ENCODE measurements around the gene KRT1.
"Not testable (repeated sequence)": the region's sequence is repeated elsewhere in the genome, so short reads cannot be mapped to it uniquely, and the experiment has no call there.

Gene KRT1

DNA sequence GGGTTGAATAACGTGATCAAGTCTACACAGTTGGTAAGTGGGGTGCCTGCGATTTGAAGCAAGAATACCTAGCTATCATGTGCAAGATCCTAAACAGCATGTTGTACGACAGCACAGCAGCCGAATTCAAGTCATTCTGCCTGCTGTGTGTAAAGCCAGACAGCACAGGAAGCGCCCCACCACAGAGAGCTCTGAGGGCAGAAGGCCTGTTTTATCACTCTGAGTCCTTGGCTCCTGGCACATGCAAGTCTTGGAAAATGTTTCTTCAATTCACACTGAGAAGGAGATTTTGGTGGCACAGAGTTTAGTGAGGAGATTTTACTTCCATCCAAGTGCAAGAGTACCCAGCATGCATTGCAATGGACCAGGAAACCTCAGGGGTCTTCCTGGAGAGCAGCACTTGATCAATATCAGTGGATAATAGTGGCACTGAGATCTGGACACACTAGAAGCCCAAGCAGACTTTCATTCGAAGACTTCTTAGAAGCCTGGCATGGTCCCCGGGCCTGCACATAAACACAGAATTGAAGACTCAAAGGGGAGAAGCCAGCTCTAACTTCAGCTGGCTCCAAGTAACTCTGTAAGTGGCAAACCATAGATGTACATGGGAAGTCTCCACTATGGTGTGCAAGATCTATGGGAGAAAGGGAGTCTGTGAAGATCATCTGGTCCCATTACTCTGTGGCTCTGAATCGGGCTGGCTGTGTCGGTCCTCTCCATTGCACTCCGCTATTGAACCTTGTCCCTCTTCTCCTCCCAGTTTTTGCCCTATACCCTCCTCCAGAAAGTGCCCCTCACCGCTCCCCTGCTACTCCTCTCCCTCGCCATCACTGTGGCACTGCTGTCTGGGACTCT is 1.5 kb upstream of the KRT1 start:
- DNase-seq = peak; percentile 7

DNA sequence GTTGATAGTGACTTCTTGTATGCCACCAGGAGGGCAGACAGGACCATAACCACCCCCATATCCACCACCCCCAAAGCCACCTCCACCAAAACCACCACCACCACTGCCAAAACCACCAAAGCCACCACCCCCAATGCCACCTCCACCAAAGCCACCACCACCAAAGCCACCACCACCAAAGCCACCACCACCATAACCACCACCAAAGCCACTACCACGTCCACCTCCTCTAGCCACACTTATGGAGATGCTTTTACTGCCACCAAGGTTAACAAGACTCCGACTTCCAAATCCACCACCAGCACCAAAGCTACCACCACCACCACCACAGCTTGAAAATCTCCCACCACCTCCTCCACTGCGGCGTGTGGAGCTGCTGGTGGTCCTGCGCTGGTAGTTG is 332 bp downstream of the KRT1 start:
- DNase-seq = no peak

DNA sequence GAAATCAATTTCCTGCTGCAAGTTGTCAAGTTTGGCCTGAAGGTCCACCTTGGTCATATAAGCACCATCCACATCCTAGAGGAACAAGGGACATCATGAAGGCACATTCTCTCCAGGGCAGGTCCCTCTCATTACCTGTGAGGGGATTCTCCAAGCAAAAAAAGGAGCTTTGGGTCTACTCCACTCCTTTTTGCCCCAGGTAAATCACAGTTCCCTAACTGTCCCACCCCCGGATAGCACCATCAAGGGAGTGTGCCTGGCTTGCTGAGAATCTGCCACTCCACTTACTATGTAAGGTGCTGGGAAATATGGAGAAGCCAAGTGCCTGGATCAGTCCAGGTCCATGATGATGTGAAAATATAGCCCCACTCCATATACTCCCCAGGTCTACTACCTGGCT is 2.5 kb downstream of the KRT1 start:
- no peak for DNase-seq

DNA sequence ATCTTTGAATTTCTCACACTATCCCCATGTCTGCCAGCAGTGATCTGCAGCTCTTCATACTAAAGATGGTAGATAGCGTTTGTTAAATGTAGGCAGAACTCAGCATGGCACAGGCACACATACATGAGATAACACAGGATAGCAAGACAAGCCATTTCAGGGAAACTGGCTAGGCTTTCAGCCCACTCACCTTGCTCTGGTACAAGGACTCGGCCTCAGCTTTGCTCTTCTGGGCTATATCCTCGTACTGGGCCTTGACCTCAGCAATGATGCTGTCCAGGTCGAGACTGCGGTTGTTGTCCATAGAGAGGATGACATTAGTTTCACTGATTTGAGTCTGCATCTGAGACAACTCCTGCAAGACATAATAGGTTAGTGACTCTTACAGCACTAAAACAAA is 3.1 kb downstream of the KRT1 start:
- no peak for DNase-seq

DNA sequence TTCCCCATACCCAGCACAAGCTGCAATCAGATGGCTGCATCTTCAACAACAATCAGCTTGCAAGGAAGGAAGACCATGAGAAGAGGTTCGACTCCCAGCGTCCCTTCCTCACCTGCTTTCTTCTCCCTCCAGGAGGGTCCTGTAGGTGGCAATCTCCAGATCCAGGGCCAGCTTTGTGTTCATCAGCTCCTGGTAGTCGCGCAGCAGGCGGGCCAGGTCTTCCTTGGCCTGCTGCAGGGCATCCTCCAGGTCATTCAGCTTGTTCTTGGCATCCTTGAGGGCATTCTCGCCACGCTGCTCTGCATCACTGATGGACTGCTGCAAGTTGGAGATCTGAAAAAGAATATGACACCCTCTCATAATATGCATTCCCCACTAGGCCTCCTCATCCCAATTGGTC is 4.0 kb downstream of the KRT1 start:
- no peak for DNase-seq

DNA sequence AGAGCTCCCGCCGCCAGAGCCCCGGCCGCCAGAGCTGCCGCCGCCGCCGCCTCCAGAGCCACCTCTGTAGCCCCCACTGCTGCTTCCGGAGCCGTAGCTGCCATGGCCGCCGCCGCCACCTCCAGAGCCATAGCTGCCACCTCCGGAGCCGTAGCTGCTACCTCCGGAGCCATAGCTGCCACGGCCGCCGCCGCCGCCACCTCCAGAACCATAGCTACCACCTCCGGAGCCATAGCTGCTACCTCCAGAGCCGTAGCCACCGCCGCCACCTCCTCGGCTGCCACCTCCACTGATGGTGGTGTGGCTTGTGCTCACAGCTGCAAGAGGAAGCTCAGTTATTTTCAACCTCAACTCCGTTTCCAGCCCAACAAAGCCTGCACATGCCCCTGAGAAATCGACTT is 4.9 kb downstream of the KRT1 start:
- DNase-seq = no peak

DNA sequence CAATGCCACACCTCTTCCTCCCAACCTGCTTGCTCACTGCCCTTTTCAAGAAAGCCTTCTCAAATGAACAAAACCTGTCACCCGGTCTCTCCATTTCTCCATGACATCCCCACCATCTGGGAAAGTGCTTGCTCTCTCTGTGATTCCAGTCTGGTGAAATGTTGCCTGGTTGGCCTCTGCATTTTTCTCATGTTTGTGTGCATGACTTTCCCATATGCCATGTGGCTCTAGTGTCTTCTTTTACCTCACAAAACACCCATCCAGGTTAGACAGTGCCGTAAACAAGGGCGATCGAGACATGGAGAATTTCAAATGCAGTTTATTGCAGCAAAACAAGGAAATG is 5.8 kb downstream of the KRT1 start:
- DNase-seq = no peak

DNA sequence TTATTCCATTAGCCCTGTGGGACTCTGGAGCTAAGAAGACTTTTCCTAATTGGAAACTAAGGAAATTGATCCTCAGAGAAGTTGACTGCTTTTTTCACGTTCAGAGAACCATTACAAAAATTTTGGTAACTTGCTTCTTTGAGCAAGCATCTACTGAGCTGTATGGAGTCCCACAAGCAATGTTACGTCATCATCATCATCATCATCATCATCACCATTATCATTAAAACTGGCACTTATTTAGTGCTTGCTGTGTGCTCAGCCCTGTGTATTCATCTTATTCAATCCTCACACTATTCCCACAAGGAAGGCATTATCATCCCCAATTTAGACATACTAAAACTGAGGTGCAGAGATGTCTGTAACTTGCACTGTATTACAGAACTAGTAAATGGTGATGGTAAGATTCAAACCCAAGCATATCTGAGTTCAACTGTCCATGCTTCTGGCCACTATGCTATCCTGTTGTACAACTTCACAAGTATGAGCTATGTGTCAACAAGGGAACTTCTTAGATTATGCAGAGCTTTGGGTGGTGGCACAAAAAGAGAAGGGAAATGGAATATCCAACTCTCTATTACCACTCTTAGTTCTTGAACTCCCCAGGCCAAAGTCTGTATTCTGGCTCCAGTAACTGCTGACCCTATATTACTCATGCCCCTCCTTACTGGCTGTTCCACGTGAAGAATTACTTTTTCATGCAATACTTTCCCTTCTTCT is 6.3 kb downstream of the KRT1 start:
- no peak for DNase-seq

DNA sequence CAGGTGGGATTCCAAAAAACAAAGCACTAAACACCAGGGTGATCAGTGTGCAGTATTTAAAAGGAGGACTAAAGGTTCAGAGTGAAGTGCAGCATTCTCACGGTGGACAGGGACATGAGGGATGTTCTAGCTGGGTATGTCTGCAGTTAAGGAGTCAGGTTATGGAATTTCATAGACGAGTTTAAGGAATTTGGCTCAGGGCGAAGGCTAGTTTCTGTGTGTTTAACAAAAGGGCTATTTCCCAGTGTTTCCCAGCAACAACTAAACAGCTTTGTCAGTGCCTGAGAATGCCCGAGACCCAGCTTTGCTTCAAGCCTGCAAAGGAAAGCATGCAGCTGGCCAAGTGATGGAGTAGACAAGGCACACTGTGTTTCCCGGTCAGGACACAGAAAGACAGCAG is 7.0 kb downstream of the KRT1 start:
- no peak for DNase-seq

DNA sequence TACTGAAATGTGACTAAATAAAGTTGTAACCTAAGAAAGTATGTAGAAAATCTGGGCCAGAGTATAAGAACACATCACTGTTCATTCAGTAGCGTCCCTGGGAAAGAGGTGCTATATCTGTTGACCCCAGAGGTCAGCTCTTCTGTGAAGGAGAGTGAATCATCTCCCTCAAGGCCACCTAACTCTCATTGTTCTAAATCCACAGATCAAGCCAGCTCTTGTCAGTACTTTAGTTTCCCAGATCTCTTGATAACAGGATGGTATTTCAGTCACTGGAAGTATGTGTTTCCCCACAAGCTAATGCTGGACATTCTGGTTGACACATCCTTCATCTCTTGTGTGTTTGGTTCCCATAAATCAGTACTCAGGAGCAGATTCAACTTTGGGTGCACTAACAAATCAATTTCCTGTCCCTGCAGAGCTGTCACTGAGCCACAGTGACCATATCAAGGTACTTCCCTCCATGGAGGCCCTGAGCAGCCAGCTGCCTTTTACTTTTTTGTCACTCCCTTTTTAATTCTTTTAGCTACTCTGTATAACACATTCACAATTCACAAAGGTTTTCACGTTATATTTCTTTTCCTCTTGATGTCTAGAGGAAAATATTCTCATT is 7.8 kb downstream of the KRT1 start:
- no peak for DNase-seq

DNA sequence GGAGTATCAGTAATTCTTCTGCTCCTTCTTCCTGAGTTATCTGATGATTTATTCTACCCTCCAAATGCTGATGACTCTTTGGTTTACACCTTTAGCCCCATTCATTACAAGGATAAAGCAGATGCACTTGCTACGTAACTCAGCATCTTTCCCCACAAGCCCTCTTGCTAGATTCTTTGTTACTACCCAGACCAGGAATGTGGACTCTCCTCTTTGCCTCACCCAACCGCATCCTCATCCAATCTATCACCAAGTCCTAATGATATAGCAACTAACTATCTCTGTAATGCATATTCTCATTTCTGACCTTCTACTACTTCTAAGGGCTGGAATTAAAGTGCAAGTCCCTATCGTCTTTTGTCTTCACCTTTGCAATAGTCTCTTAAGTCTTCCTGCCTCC is 9.2 kb downstream of the KRT1 start:
- no peak for DNase-seq

DNA sequence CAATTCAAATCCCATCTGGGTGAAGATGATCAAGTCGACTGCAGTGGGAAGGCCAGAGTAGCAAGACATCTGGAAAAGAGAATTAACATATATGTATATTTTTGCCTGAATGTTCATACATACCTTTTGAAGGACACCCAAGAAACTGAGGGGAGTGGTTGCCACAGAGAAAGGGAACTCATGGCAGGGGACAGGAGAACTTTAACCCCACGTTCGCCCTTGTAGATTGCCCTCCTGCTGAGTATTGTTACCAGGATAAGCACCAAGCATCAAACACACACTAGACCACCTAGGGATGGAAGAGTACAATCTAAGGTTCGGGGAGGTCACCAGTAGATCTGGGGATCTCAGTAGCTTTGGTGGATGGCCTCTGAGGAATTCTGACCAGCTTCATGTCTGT is 9.7 kb downstream of the KRT1 start:
- DNase-seq = no peak

DNA sequence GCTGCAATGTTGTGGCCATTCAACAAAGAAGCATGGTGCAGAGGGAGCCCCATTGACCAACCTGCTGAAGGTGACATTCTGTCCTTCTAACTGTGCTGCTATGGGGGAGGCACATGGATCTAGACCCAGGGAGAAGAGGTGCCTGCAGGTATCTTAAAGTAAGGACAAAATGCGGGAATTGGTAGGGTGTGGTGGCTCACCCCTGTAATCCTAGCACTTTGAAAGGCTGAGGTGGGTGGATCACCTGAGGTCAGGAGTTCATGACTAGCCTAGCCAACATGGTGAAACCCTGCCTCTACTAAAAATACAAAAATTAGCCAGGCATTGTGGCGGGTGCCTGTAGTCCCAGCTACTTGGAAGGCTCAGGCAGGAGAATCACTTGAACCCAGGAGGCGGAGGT is 10.3 kb downstream of the KRT1 start:
- DNase-seq = not testable (repeated sequence)

DNA sequence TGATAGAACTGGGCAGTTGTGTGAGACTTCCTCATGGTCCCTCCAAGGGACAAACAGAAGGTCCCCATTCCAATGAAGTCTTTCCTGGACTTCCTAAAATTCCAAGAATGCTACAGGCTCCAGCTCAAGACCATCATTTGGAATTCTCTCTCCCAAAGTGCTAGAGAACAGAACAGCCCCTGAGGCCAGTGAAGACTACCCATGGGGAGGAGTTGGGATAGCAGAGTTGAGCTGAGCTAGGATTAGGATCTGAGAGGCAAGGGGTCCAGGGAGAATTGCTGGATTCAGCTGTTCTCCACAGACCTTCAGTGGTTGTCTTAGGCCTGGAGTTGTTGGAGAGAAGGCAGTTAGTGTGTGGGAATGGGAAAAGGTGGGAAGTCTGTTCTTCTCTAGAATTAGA is 10.8 kb downstream of the KRT1 start:
- no peak for DNase-seq

DNA sequence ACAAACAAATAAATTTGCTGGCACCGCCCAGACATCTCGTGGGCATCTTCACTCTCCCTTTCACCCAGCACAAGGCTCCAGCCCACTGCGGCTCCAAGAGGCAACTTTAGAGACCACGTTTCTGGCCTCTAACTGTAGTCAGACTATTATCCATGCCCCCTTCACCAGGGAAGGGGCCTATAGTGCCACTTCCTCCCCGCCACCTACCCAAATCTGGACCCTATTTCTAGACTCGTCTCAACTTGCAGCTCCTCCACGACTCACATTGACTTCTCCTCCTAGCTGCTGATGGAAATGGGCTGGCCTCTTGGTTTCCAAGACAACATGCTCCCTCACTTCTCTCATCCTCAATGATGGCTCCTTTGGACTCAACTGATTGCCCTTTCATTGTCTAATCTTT is 12.3 kb downstream of the KRT1 start:
- no peak for DNase-seq

DNA sequence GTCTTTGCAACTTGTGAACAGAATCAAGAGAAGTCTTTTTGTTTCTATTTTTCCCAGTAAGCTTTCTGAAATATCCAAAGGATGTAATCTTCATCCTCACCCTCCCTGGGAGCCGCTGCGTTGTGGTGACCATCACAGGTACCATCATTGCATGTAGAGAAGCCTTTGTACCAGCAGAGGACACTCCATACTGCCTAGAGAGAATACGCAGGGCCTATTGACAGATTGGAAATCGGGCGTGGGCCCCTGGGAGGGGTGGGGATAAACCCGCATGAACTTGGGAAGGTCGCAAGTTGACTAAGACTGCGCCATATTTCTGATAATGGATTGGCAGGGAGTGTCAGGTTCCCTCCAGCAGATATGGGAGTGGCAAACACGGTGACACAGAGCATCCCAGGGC is 12.7 kb downstream of the KRT1 start:
- DNase-seq = no peak

DNA sequence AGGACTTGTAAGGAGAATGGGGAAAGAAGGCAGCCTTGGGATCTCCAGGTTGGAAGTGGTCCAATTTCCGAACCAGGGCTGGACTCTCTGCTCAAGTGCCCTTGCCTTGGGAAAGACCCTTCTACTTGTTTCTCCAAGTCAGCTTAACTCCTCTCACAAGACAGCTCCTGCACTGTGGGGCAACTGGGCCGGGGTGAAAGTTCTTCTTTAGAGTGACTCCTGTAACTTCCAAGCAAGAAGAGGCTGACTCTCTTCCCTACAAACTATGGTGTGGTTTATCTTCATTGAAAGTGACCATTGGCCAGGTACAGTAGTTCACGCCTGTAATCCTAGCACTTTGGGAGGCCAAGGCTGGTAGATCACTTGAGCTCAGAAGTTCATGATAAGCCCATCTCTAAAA is 13.7 kb downstream of the KRT1 start:
- no peak for DNase-seq

DNA sequence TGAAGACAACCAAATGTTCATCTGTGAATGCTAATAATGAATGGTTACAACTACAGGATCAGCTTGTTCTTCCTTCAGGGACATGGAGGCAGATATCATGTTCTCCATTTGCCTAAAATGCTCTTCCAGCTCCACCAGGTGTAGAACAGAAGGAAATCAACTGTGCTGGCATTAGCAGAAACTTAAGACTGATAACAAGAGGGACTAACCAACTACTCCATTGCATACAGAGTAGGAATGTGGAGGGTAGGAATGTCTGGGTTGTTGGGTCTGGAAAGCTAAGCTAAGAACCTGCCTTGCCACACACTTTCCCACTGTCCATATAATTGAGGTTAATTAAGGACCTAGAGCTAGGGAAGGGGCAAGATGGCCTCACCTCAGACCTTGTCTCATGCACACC is 16.8 kb downstream of the KRT1 start:
- no peak for DNase-seq

DNA sequence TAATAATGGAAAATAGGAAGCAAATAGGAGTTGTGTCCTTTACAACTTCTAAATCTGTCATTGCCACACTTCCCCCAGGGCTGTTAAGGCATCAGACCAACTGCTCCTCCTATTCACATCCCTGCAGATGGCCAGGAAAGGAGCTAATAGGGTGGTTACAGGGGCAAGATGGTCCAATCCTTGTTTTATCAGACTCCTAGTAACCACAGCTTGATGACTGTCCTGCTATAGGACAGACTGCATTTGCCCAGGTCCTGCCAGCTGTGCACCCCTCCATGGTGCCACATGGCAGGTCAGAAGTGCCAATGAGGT is 17.3 kb downstream of the KRT1 start:
- DNase-seq = no peak

DNA sequence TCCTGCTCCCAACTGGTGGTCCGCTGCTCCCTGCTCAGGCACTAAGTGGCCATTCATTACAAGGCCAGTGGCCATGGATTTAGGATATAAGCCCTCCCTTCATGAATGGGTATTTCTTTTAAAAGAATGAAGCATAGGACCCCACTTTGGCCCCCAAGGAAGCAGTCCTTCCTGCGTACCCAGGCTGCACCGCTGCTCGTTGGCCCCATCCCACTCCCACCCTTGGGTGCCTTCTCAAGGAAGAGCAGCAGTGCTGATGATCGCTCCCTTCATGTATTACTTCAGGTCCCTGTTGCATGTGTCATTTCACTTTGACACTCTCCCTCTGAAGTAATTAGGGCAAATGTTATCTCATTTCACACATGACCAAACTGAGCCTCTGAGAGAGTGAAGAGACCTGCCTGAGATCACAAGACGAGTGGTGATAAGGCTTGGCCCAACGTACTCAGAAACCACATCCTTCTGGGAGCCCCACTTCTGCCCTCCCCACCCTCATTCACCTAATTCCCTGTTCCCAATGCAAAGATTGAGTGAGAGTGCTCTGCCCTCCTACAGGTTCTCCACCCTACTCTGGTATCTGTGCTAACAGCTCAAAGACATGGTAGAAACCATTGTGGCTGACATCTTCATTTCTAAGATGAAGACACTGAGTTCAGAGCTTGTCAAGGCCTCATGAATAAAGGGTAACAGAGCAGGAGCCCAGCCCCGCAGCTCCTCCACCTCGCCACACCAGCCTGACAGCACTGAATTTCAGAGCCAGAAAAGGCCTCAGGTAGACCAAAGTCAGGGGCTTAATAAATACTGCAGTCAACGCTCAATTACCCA is 17.9 kb downstream of the KRT1 start:
- DNase-seq = no peak

DNA sequence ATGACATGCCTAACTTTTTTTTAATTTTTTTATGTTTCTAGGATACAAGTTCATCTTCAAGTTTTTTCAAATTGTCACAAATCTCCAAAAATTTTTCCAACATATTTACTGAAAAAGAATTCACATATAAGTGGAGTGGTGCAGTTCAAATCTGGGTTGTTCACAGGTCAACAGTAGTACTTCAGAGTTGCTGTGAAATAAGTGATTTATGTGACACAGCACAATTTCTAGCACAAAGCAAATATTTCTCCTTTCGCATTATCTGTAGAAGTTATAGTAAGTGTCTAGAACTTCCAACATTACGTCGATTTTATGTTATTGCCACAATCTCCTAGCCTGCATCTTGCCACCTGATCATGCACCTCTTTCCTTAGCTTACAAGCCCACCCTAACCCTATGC is 18.5 kb downstream of the KRT1 start:
- no peak for DNase-seq

DNA sequence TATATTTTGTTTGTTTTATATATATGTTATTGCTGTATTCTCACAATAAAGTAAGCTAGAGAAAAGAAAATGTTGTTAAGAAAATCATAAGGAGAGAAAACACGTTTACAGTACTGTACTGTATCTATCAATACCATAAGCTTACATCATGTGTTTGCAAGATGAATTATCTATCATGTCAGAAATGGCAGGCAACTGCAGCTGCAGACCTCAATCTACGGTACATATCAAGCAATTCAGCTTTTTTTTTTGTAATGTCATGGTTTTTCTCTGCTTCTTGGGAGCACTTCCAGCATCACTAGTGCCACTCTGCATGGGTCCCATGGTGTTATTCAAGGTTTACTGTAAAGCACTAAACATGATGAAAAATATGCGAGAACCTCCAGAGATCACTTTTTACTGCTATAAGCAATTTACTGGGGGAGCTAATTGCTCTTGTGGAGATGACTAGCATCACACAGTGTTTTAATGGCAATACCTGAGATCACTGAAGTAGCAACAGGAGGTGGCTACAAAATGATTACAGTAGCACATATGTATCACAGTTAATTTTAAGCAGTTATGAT is 19.2 kb downstream of the KRT1 start:
- DNase-seq = no peak

DNA sequence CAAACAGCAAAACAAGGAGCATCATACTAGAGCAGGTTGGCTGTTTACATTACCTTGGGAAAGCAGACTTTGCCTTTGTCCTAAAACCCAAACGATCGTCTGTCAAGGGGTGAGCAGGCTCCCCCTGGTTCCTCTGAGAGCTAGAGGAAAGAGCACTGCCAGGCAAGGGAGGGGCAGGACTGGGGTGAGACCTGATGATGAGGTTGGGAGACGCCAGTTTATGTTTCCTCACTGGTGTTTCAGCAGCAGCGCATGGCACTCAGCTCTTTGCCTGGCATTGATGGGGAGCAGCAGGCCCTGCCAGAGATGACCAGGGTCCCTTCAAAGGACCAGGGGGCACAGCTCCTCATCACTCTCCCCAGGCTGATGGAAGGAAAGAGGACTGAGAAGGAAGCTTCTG is 20.3 kb downstream of the KRT1 start:
- DNase-seq = no peak
